H9 (cell line): ENCODE measurements around the gene CAMTA1. TPM values are rescaled to one million over a fixed set of nuclear protein-coding genes. Genes with fewer than 3 reads are reported as not detected.

Experiments
- DNase-seq: peaks from one replicate; pipeline ENCODE4 v3.0.0-alpha.2; 2017
- H2AFZ ChIP-seq: one replicate; pipeline ENCODE4 v1.6.1; 2013; ENCODE audit warnings: mild to moderate bottlenecking, low read length, control low read depth, moderate library complexity
- H2AK5ac ChIP-seq: 2 replicates; pipeline ENCODE4 v1.6.1; 2013; ENCODE audit warnings: low read length, control low read depth, mixed read lengths; ENCODE audit not compliant: insufficient read length
- H2BK120ac ChIP-seq: one replicate; pipeline ENCODE4 v1.6.1; 2013; ENCODE audit warnings: low read depth, mild to moderate bottlenecking, low read length, control low read depth, inconsistent platforms; ENCODE audit not compliant: poor library complexity, severe bottlenecking
- H2BK12ac ChIP-seq: 2 replicates; pipeline ENCODE4 v1.6.1; 2013; ENCODE audit warnings: low read length, control low read depth, mixed read lengths, low read depth; ENCODE audit not compliant: insufficient read length
- H2BK15ac ChIP-seq: 2 replicates; pipeline ENCODE4 v1.6.1; 2013; ENCODE audit warnings: low read depth, low read length, control low read depth
- H2BK20ac ChIP-seq: one replicate; pipeline ENCODE4 v1.6.1; 2013; ENCODE audit warnings: low read depth, mild to moderate bottlenecking, low read length, control low read depth, inconsistent platforms; ENCODE audit not compliant: poor library complexity, severe bottlenecking
- H2BK5ac ChIP-seq: 2 replicates; pipeline ENCODE4 v1.6.1; 2013; ENCODE audit warnings: low read length, control low read depth, mixed read lengths; ENCODE audit not compliant: insufficient read length
- H3K14ac ChIP-seq: 2 replicates; pipeline ENCODE4 v1.6.1; 2013; ENCODE audit warnings: low read length, control low read depth; ENCODE audit not compliant: insufficient read depth
- H3K18ac ChIP-seq: 2 replicates; pipeline ENCODE4 v1.6.1; 2013; ENCODE audit warnings: low read depth, mild to moderate bottlenecking, mixed read lengths, low read length, control low read depth; ENCODE audit not compliant: insufficient read length
- H3K23ac ChIP-seq: 2 replicates; pipeline ENCODE4 v1.6.1; 2013; ENCODE audit warnings: low read length, control low read depth, mixed read lengths, low read depth; ENCODE audit not compliant: insufficient read length
- H3K23me2 ChIP-seq: 2 replicates; pipeline ENCODE4 v1.6.1; 2013; ENCODE audit warnings: low read depth, mild to moderate bottlenecking, mixed read lengths, low read length, control low read depth; ENCODE audit not compliant: insufficient read length, poor library complexity, severe bottlenecking
- H3K27ac ChIP-seq: 2 replicates; pipeline ENCODE4 v1.5.1; 2013; ENCODE audit warnings: low read length, control low read depth, mixed read lengths, low read depth; ENCODE audit not compliant: insufficient read length
- H3K27me3 ChIP-seq: 2 replicates; pipeline ENCODE4 v1.6.1; 2013; ENCODE audit warnings: low read length, control low read depth, inconsistent platforms; ENCODE audit not compliant: insufficient read depth
- H3K4ac ChIP-seq: 2 replicates; pipeline ENCODE4 v1.6.1; 2013; ENCODE audit warnings: low read depth, mild to moderate bottlenecking, control low read depth, inconsistent platforms, low read length, moderate library complexity
- H3K4me1 ChIP-seq: 2 replicates; pipeline ENCODE4 v1.6.1; 2013; ENCODE audit warnings: low read length, control low read depth, inconsistent platforms; ENCODE audit not compliant: insufficient read depth
- H3K4me2 ChIP-seq: 2 replicates; pipeline ENCODE4 v1.6.1; 2013; ENCODE audit warnings: low read length, control low read depth, mixed read lengths; ENCODE audit not compliant: insufficient read length, insufficient read depth
- H3K56ac ChIP-seq: 2 replicates; pipeline ENCODE4 v1.6.1; 2013; ENCODE audit warnings: low read depth, mild to moderate bottlenecking, mixed read lengths, low read length, control low read depth; ENCODE audit not compliant: insufficient read length
- H3K79me1 ChIP-seq: 2 replicates; pipeline ENCODE4 v1.6.1; 2013; ENCODE audit warnings: low read depth, mild to moderate bottlenecking, moderate library complexity, low read length, control low read depth, inconsistent platforms; ENCODE audit not compliant: insufficient read depth, poor library complexity, severe bottlenecking
- H3K79me2 ChIP-seq: 2 replicates; pipeline ENCODE4 v1.6.1; 2013; ENCODE audit warnings: low read length, control low read depth, inconsistent platforms; ENCODE audit not compliant: insufficient read depth
- H3K9ac ChIP-seq: 2 replicates; pipeline ENCODE4 v1.6.1; 2013; ENCODE audit warnings: low read length, control low read depth, mixed read lengths; ENCODE audit not compliant: insufficient read length; ENCODE audit errors: extremely low read depth
- H3K9me3 ChIP-seq: one replicate; pipeline ENCODE4 v1.6.1; 2013; ENCODE audit warnings: low read depth, low read length, inconsistent platforms; ENCODE audit not compliant: control insufficient read depth
- H3T11ph ChIP-seq: one replicate; pipeline ENCODE4 v1.6.1; 2013; ENCODE audit warnings: mild to moderate bottlenecking, low read length, control low read depth, inconsistent platforms
- H4K20me1 ChIP-seq: one replicate; pipeline ENCODE4 v1.6.1; 2013; ENCODE audit not compliant: control insufficient read depth, insufficient read length, insufficient read depth
- H4K5ac ChIP-seq: 2 replicates; pipeline ENCODE4 v1.6.1; 2013; ENCODE audit warnings: low read depth, mild to moderate bottlenecking, mixed read lengths, low read length, control low read depth; ENCODE audit not compliant: insufficient read length
- H4K8ac ChIP-seq: replicated peaks from 2 replicates; pipeline ENCODE4 v1.6.1; 2013; ENCODE audit warnings: low read length, control low read depth, mixed read lengths, low read depth; ENCODE audit not compliant: insufficient read length
- H4K91ac ChIP-seq: 2 replicates; pipeline ENCODE4 v1.6.1; 2013; ENCODE audit warnings: low read depth, mild to moderate bottlenecking, moderate library complexity, mixed read lengths, low read length, control low read depth; ENCODE audit not compliant: insufficient read length
- H3K27ac Mint-ChIP-seq, 3 experiments: 2 replicates in 2 of 3; 3 replicates in 1 of 3; pipeline ENCODE4 v1.8.0; 2020 to 2021; ENCODE audit warnings: mixed read lengths in 3 of 3, mild to moderate bottlenecking in 1 of 3, moderate library complexity in 1 of 3
- H3K27me3 Mint-ChIP-seq: 2 replicates; pipeline ENCODE4 v1.8.0; 2021; ENCODE audit warnings: low read depth, mild to moderate bottlenecking, moderate library complexity, mixed read lengths
- H3K36me3 Mint-ChIP-seq, 3 experiments: 2 replicates in 2 of 3; 3 replicates in 1 of 3; pipeline ENCODE4 v1.8.0; 2020 to 2021; ENCODE audit warnings: low read depth in 3 of 3, mixed read lengths in 3 of 3; ENCODE audit not compliant: insufficient read depth in 1 of 3
- H3K4me1 Mint-ChIP-seq, 2 experiments: 2 replicates each; pipeline ENCODE4 v1.8.0; 2020; ENCODE audit warnings: mixed read lengths in 2 of 2
- H3K4me3 Mint-ChIP-seq, 2 experiments: 2 replicates in 1 of 2; 3 replicates in 1 of 2; pipeline ENCODE4 v1.8.0; 2020 to 2021; ENCODE audit warnings: mild to moderate bottlenecking in 2 of 2, mixed read lengths in 2 of 2, moderate library complexity in 1 of 2
- H3K9me3 Mint-ChIP-seq, 2 experiments: 2 replicates in 1 of 2; 3 replicates in 1 of 2; pipeline ENCODE4 v1.8.0; 2020; ENCODE audit warnings: mild to moderate bottlenecking in 2 of 2, mixed read lengths in 2 of 2, moderate library complexity in 1 of 2
- CTCF ChIP-seq: fragments of 200-600 bp; sonication (generic); conservative IDR thresholded peaks from 3 replicates; pipeline ENCODE4 v1.8.0; 2021; ENCODE audit warnings: antibody characterized with exemption, mild to moderate bottlenecking
- WGBS: extraction: QIAGEN DNeasy Blood & Tissue Kit; methylation state at CpG from one replicate; pipeline ENCODE4 v1.1.7; 2013; ENCODE audit warnings: missing lambda C conversion rate, low lambda C conversion rate, mixed read lengths; ENCODE audit not compliant: insufficient read length; ENCODE audit errors: extremely low coverage; 5-methylcytosine and 5-hydroxymethylcytosine counted together
- total RNA-seq: library from RNA; stranded (reverse); gene quantifications from 2 replicates; pipeline ENCODE4 v1.2.1, GENCODE V29; 2021

The CAMTA1 gene
- total RNA-seq, 1 experiment from 2014 or later: 115 TPM

GRCh38 chr1:7587773-7588456 is 802.7 kb downstream of the CAMTA1 start:
- Histone ChIP-seq H4K91ac (no peak overlapping the region), H2BK15ac (no peak overlapping the region), H3K4me1 (no peaks in the 10 kb centered on the region), H3T11ph (no peak overlapping the region), H3K23ac (no peak overlapping the region), H3K23me2 (no peaks in the 10 kb centered on the region), H4K20me1 (no peaks in the 10 kb centered on the region), H3K9ac (no peak overlapping the region), H3K27ac (no peak overlapping the region), H3K56ac (no peak overlapping the region), H3K79me2 (no peaks in the 10 kb centered on the region), H2AK5ac (no peak overlapping the region), H2BK20ac (no peak overlapping the region), H3K4me2 (no peak overlapping the region), H4K8ac (no peak overlapping the region), H4K5ac (no peak overlapping the region), H2BK5ac (no peak overlapping the region), H2AFZ (no peak overlapping the region), H3K14ac (no peak overlapping the region), H3K4ac (no peak overlapping the region), H3K79me1 (no peaks in the 10 kb centered on the region), H3K27me3 (no peaks in the 10 kb centered on the region), H2BK12ac (no peak overlapping the region), H3K9me3 (no peaks in the 10 kb centered on the region), H3K18ac (no peak overlapping the region), H2BK120ac (no peak overlapping the region)
- no peak for TF ChIP-seq CTCF
- no peak for DNase-seq
- H3K4me3 Mint-ChIP-seq: no peak overlapping the region
- H3K27me3 Mint-ChIP-seq: no peaks in the 10 kb centered on the region
- H3K9me3 Mint-ChIP-seq: no peaks in the 10 kb centered on the region
- H3K4me1 Mint-ChIP-seq: peaks cover 0 to 8% of the 10 kb centered on the region in 2 experiments; a peak in 1 of 4 replicates
- no CpG with 5 or more reads among the region's 17 CpGs for WGBS
- no peak overlapping the region; a peak in 1 of 7 replicates for H3K27ac Mint-ChIP-seq
- H3K36me3 Mint-ChIP-seq: no peaks in the 10 kb centered on the region
